Neural cell (in vitro differentiated cells): ENCODE measurements around the gene PPM1J. TPM values are rescaled to one million over a fixed set of nuclear protein-coding genes. Genes with fewer than 3 reads are reported as not detected.

Experiments used
- H2AFZ ChIP-seq: fragments of 200-600, 300-800 bp; sonication (generic), shearing (Covaris generic); 2 replicates; pipeline ENCODE4 v1.6.0; 2014; ENCODE audit warnings: low read depth, mild to moderate bottlenecking, antibody characterized with exemption, low read length, moderate library complexity
- H3F3A ChIP-seq: fragments of 200-600 bp; shearing (Covaris generic); 2 replicates; pipeline ENCODE4 v1.6.1; 2016; ENCODE audit warnings: mild to moderate bottlenecking, moderate library complexity, mixed read lengths, antibody characterized with exemption, low read length; ENCODE audit not compliant: insufficient read depth, poor library complexity, severe bottlenecking
- H3K27ac ChIP-seq: fragments of 200-600, 300-800 bp; sonication (generic), shearing (Covaris generic); 2 replicates; pipeline ENCODE4 v1.5.1; 2014; ENCODE audit warnings: mild to moderate bottlenecking, low read length, moderate library complexity
- H3K27me3 ChIP-seq: fragments of 300-800, 200-600 bp; sonication (generic), shearing (Covaris generic); 2 replicates; pipeline ENCODE4 v1.6.0; 2014; ENCODE audit warnings: mild to moderate bottlenecking, low read depth, low read length, moderate library complexity; ENCODE audit not compliant: insufficient read depth
- H3K36me3 ChIP-seq: fragments of 300-800, 200-600 bp; sonication (generic), shearing (Covaris generic); 2 replicates; pipeline ENCODE4 v1.5.1; 2014; ENCODE audit warnings: mild to moderate bottlenecking, antibody characterized with exemption, low read length, moderate library complexity; ENCODE audit not compliant: insufficient read depth
- H3K4me2 ChIP-seq: fragments of 300-800, 200-600 bp; sonication (generic), shearing (Covaris generic); 2 replicates; pipeline ENCODE4 v1.6.0; 2014; ENCODE audit warnings: mild to moderate bottlenecking, low read length
- H3K4me3 ChIP-seq: fragments of 300-800, 200-600 bp; sonication (generic), shearing (Covaris generic); 2 replicates; pipeline ENCODE4 v1.5.1; 2014; ENCODE audit warnings: mild to moderate bottlenecking, low read length, moderate library complexity
- H3K79me2 ChIP-seq: fragments of 200-600 bp; shearing (Covaris generic); replicated peaks from 2 replicates; pipeline ENCODE4 v1.6.0; 2014; ENCODE audit warnings: mild to moderate bottlenecking, low read length, moderate library complexity; ENCODE audit not compliant: insufficient read depth
- H3K9ac ChIP-seq: fragments of 300-800, 200-600 bp; sonication (generic), shearing (Covaris generic); 2 replicates; pipeline ENCODE4 v1.6.1; 2016; ENCODE audit warnings: mild to moderate bottlenecking, low read length, mixed read lengths
- H3K9me2 ChIP-seq: fragments of 200-600 bp; shearing (Covaris generic); 2 replicates; pipeline ENCODE4 v1.6.1; 2016; ENCODE audit warnings: mild to moderate bottlenecking, low read length, mixed read lengths; ENCODE audit not compliant: insufficient read depth
- H3K9me3 ChIP-seq: fragments of 200-600, 300-800 bp; sonication (generic), shearing (Covaris generic); 2 replicates; pipeline ENCODE4 v1.6.1; 2016; ENCODE audit warnings: mild to moderate bottlenecking, mixed run types, low read length, moderate library complexity, mixed read lengths
- H4K20me1 ChIP-seq: fragments of 200-600 bp; shearing (Covaris generic); 2 replicates; pipeline ENCODE4 v1.6.1; 2016; ENCODE audit warnings: mild to moderate bottlenecking, mixed run types; ENCODE audit not compliant: insufficient read depth
- CTCF ChIP-seq: fragments of 450-650 bp; IDR thresholded peaks from 2 replicates; pipeline ENCODE4 v1.5.1; 2014; ENCODE audit warnings: antibody characterized with exemption, mild to moderate bottlenecking, moderate library complexity; ENCODE audit not compliant: poor library complexity, severe bottlenecking
- EP300 ChIP-seq: fragments of 450-650 bp; conservative IDR thresholded peaks from 2 replicates; pipeline ENCODE4 v1.6.1; 2014; ENCODE audit warnings: antibody characterized with exemption, mild to moderate bottlenecking, moderate library complexity; ENCODE audit not compliant: poor library complexity, severe bottlenecking
- EZH2 ChIP-seq: fragments of 200-600, 300-800 bp; shearing (Covaris generic), sonication (generic); IDR thresholded peaks from 2 replicates; pipeline ENCODE4 v1.6.1; 2014; ENCODE audit warnings: antibody characterized with exemption, low read length, borderline replicate concordance, mild to moderate bottlenecking; ENCODE audit not compliant: insufficient read depth, poor library complexity, severe bottlenecking
- MXI1 ChIP-seq: fragments of 450-650 bp; conservative IDR thresholded peaks from 2 replicates; pipeline ENCODE4 v1.6.1; 2014; ENCODE audit warnings: antibody characterized with exemption, mild to moderate bottlenecking; ENCODE audit not compliant: poor library complexity, severe bottlenecking
- POLR2AphosphoS5 ChIP-seq: IDR thresholded peaks from 2 replicates; pipeline ENCODE4 v1.6.1; 2012
- RAD21 ChIP-seq: fragments of 450-650 bp; conservative IDR thresholded peaks from 2 replicates; pipeline ENCODE4 v1.6.1; 2014; ENCODE audit warnings: antibody characterized with exemption, mild to moderate bottlenecking, moderate library complexity
- REST ChIP-seq: IDR thresholded peaks from 2 replicates; pipeline ENCODE4 v1.6.1; 2012; ENCODE audit warnings: borderline replicate concordance
- SMC3 ChIP-seq: fragments of 450-650 bp; conservative IDR thresholded peaks from 2 replicates; pipeline ENCODE4 v1.6.1; 2014; ENCODE audit warnings: antibody characterized with exemption, mild to moderate bottlenecking, moderate library complexity; ENCODE audit not compliant: poor library complexity
- TAF1 ChIP-seq: IDR thresholded peaks from 2 replicates; pipeline ENCODE4 v1.6.1; 2012; ENCODE audit warnings: low read depth
- polyA plus RNA-seq: library from polyadenylated mRNA; depleted of rRNA; stranded (reverse); fragments of >200 nt; gene quantifications from 2 replicates; pipeline ENCODE4 v1.2.3, GENCODE V29; 2014

Gene PPM1J
- polyA plus RNA-seq, 1 donor from 2014 or later: 0.16 TPM

GRCh38 chr1:112678605-112679004 is 36.5 kb downstream of the PPM1J start:
- H3K4me2 ChIP-seq: no peak overlapping the region
- H3K9me2 ChIP-seq: no peaks in the 10 kb centered on the region
- H3K9ac ChIP-seq: no peak overlapping the region
- H3F3A ChIP-seq: no peaks in the 10 kb centered on the region
- H3K4me3 ChIP-seq: no peak overlapping the region
- no peaks in the 10 kb centered on the region for H4K20me1 ChIP-seq
- no peak for TF ChIP-seq CTCF
- TF ChIP-seq REST: no peak
- no peak for TF ChIP-seq MXI1
- TF ChIP-seq RAD21: no peak
- TF ChIP-seq EP300: no peak
- no peak for TF ChIP-seq SMC3
- no peak for TF ChIP-seq TAF1
- no peak for TF ChIP-seq POLR2AphosphoS5
- TF ChIP-seq EZH2: no peak
- H3K9me3 ChIP-seq: no peaks in the 10 kb centered on the region
- H3K27me3 ChIP-seq: no peaks in the 10 kb centered on the region
- H2AFZ ChIP-seq: no peak overlapping the region
- H3K36me3 ChIP-seq: no peaks in the 10 kb centered on the region
- no peaks in the 10 kb centered on the region for H3K79me2 ChIP-seq
- H3K27ac ChIP-seq: no peak overlapping the region

GRCh38 chr1:112677501-112677900 is 37.6 kb downstream of the PPM1J start:
- H2AFZ ChIP-seq: no peak overlapping the region
- no peaks in the 10 kb centered on the region for H3K79me2 ChIP-seq
- no peak overlapping the region for H3K4me2 ChIP-seq
- H3K27me3 ChIP-seq: no peaks in the 10 kb centered on the region
- H3K36me3 ChIP-seq: no peaks in the 10 kb centered on the region
- no peak overlapping the region for H3K9ac ChIP-seq
- H3K4me3 ChIP-seq: no peak overlapping the region
- no peaks in the 10 kb centered on the region for H4K20me1 ChIP-seq
- no peaks in the 10 kb centered on the region for H3K9me2 ChIP-seq
- H3K27ac ChIP-seq: no peak overlapping the region
- H3F3A ChIP-seq: no peaks in the 10 kb centered on the region
- TF ChIP-seq REST (no peak), CTCF (no peak), SMC3 (no peak), EZH2 (no peak), POLR2AphosphoS5 (no peak), RAD21 (no peak), TAF1 (no peak)
- no peaks in the 10 kb centered on the region for H3K9me3 ChIP-seq
